KMS-11 (cell line): ENCODE measurements around the gene TSR3.

Experiments
- H2AFZ ChIP-seq: fragments of 200-600 bp; sonication (generic); 2 replicates; pipeline ENCODE4 v1.6.1; 2016; ENCODE audit warnings: antibody characterized with exemption, mixed run types, low read depth
- H3K27ac ChIP-seq: fragments of 200-600 bp; sonication (generic); 2 replicates; pipeline ENCODE4 v1.6.1; 2016; ENCODE audit warnings: mild to moderate bottlenecking, mixed run types
- H3K27me3 ChIP-seq: fragments of 200-600 bp; sonication (generic); 2 replicates; pipeline ENCODE4 v1.6.1; 2017; ENCODE audit warnings: mild to moderate bottlenecking, low read depth, mixed run types, moderate library complexity; ENCODE audit not compliant: insufficient read depth
- H3K36me3 ChIP-seq: fragments of 200-600 bp; sonication (generic); 2 replicates; pipeline ENCODE4 v1.6.1; 2017; ENCODE audit warnings: mild to moderate bottlenecking, mixed run types; ENCODE audit not compliant: insufficient read depth
- H3K4me1 ChIP-seq: fragments of 200-600 bp; sonication (generic); 2 replicates; pipeline ENCODE4 v1.6.1; 2016; ENCODE audit warnings: mild to moderate bottlenecking, low read depth, mixed run types; ENCODE audit not compliant: poor library complexity, severe bottlenecking
- H3K4me2 ChIP-seq: fragments of 200-600 bp; sonication (generic); 2 replicates; pipeline ENCODE4 v1.7.0; 2016; ENCODE audit warnings: mild to moderate bottlenecking, mixed run types
- H3K4me3 ChIP-seq: fragments of 200-600 bp; sonication (generic); IDR thresholded peaks from 2 replicates; pipeline ENCODE4 v1.6.1; 2017; ENCODE audit warnings: low read depth, low read length, mixed read lengths; ENCODE audit not compliant: insufficient read depth
- H3K79me2 ChIP-seq: fragments of 200-600 bp; sonication (generic); 2 replicates; pipeline ENCODE4 v1.6.1; 2016; ENCODE audit warnings: low read depth, mixed run types; ENCODE audit not compliant: insufficient read depth
- H3K9ac ChIP-seq: fragments of 200-600 bp; sonication (generic); 2 replicates; pipeline ENCODE4 v1.6.1; 2016; ENCODE audit warnings: mild to moderate bottlenecking, mixed run types
- H4K20me1 ChIP-seq: fragments of 200-600 bp; sonication (generic); 2 replicates; pipeline ENCODE4 v1.6.1; 2016; ENCODE audit warnings: mild to moderate bottlenecking, mixed run types; ENCODE audit not compliant: insufficient read depth
- TF ChIP-seq, protein P1 (sequence below): fragments of 200-600 bp; sonication (generic); conservative IDR thresholded peaks from 2 replicates; pipeline ENCODE4 v1.6.1; 2017; ENCODE audit warnings: low read depth, mild to moderate bottlenecking, antibody characterized with exemption, low read length, moderate library complexity, mixed read lengths

Gene TSR3

DNA sequence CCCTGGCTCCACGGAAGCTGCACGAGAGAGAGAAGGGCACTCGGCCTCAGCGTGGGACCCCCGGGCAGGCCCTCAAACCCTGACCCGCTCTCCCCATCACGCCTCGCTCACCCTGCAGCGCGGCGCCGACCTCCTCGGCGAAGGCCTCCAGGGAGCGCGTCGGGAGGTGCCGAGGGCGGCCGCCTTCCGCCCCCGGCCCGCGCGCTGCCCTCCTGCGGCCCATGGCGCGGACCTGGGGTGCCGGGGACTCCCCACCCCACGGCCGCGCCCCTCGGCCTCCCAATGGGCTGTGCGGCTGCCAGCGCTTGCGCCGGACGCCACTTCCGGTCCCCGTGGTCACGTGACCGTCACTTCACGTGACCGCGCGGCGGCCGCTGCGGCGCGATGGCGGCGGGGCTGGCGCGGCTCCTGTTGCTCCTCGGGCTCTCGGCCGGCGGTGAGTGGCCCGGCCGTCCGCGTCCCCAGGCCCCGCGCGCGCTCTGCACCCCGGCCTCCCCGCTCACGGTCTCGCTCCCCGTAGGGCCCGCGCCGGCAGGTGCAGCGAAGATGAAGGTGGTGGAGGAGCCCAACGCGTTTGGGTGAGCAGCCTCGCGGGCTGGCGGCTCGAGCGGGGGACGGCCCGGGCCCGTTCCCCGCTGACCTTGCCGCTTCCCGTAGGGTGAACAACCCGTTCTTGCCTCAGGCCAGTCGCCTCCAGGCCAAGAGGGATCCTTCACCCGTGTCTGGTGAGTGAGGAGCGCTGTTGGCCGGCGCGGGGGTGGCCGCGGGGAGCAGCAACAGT, at the start of gene TSR3, which contains the start of gene GNPTG:
Gene TSR3 (minus strand): TSS at position 297 of the 781 bp plus-strand sequence. CDS start 74 bp downstream, at position 223.
Gene GNPTG (plus strand): TSS at position 350 of the 781 bp plus-strand sequence. CDS start 35 bp downstream, at position 385.
- Histone ChIP-seq H3K4me1 (peaks cover 17% of the 10 kb centered on the region), H3K27me3 (no peaks in the 10 kb centered on the region), H3K36me3 (no peaks in the 10 kb centered on the region), H3K4me3 (no peak within 1 kb of the TSS), H3K9ac (peak within 1 kb of the TSS; percentile 71), H3K27ac (no peak within 1 kb of the TSS), H2AFZ (peak within 1 kb of the TSS; percentile 62), H3K79me2 (peaks cover 37% of the 10 kb centered on the region; the same call in 1 of the 2 replicates), H4K20me1 (no peaks in the 10 kb centered on the region), H3K4me2 (peak within 1 kb of the TSS; percentile 90)
- TF ChIP-seq, protein P1, sequence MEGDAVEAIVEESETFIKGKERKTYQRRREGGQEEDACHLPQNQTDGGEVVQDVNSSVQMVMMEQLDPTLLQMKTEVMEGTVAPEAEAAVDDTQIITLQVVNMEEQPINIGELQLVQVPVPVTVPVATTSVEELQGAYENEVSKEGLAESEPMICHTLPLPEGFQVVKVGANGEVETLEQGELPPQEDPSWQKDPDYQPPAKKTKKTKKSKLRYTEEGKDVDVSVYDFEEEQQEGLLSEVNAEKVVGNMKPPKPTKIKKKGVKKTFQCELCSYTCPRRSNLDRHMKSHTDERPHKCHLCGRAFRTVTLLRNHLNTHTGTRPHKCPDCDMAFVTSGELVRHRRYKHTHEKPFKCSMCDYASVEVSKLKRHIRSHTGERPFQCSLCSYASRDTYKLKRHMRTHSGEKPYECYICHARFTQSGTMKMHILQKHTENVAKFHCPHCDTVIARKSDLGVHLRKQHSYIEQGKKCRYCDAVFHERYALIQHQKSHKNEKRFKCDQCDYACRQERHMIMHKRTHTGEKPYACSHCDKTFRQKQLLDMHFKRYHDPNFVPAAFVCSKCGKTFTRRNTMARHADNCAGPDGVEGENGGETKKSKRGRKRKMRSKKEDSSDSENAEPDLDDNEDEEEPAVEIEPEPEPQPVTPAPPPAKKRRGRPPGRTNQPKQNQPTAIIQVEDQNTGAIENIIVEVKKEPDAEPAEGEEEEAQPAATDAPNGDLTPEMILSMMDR = no peak

DNA sequence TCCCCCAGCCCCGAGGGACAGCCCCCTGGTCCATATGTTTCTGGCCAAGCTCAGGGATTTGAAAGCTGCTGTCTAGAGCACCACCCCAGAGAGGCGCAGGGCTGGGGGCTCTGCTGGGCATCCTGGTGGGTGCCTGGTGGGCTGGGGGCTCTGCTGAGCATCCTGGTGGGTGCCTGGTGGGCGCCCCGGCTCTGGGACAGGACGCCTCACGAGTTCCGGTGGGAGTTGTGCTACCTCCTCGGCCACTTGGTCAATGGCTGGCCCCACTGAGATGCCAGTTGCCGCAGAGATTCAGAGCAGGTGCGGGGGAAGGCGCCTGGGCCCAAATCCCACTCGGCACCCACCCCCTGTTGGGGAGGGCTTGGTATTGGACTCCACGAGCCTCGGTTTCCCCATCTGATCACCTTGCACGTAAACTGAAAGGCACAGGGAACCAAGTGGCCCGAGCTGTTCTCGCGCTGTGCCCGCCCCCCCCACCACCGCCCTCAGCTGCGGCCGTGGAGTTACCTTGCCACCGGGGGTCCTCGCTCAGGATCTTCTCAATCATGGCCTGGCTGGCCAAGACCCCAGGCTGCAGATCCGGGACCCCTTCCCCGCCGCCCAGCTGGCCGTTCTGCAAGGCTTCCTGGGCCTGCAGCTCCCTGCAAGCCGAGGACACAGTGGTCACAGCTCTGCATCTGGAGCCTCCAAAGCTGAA, 49.5 kb upstream of the TSR3 start:
- H3K27me3 ChIP-seq = no peaks in the 10 kb centered on the region
- H3K4me1 ChIP-seq = no peaks in the 10 kb centered on the region
- H3K4me2 ChIP-seq = no peak overlapping the region
- H3K79me2 ChIP-seq = peaks cover 15% of the 10 kb centered on the region; the same call in 1 of the 2 replicates
- no peak overlapping the region for H3K27ac ChIP-seq
- H3K9ac ChIP-seq = no peak overlapping the region
- TF ChIP-seq, protein P1 = no peak
- no peaks in the 10 kb centered on the region for H3K36me3 ChIP-seq
- H4K20me1 ChIP-seq = no peaks in the 10 kb centered on the region
- H2AFZ ChIP-seq = no peak overlapping the region
- no peak overlapping the region for H3K4me3 ChIP-seq

DNA sequence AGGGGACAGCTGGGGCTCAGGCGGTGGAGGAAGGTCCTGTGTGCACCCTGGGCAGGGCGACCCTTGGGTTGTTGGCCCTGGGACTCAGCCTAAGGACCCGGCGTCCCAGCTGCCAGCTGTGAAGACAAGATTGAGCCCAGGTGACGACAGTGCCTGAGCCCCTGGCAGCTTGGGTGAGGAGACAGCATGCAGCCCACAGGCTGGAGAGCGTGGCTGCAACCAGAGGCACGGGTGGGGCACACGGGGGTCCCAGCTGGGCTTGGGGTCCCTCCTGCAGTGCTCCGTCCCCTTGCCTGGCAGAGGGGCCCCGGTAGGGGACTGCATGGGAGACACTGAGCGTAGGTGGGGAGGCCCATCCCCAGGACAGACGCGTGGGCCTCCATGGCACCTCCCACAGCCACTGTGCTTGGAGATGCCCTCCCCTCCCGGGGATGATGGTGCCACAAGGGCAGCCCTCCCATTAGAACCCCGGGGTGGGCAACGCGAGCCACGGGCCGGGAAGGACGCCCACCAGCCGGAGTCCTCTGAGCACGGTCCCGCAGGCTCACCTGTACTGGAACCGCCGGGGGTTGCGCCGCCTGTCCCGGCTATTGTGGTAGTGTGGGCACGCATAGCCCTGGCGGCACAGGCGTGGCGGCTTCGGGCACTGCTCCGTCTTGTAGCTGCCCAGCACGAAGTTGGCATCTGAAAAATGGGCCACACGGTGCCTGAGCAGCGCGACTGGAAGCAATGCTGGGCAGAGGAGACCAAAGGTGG, 47.3 kb upstream of the TSR3 start:
- Histone ChIP-seq H3K4me3 (no peak overlapping the region), H3K79me2 (peaks cover 5% of the 10 kb centered on the region; the same call in 1 of the 2 replicates), H4K20me1 (no peaks in the 10 kb centered on the region), H2AFZ (no peak overlapping the region), H3K4me1 (no peaks in the 10 kb centered on the region), H3K9ac (no peak overlapping the region), H3K36me3 (no peaks in the 10 kb centered on the region), H3K4me2 (no peak overlapping the region), H3K27me3 (no peaks in the 10 kb centered on the region), H3K27ac (no peak overlapping the region)
- TF ChIP-seq, protein P1 = no peak

DNA sequence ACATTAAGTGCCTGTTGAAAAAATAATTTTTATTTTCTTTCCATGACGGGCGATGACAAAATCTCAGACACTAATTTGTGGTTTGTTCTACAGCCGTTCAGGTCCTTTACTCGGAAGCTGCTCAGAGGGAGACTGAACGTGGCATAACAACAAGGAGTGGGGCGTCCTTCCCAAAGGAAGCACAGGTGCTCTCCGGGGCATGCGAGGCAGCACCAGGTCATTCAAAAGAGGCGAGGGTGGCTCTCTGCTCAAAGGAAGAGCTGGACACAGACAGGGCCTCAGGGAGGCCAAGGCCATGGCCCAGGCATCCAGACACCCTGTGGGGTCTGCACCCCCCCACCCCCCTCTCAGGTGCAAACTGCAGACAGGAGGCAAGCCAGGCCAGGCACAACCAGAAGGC, 46.7 kb upstream of the TSR3 start:
- H3K79me2 ChIP-seq = peaks cover under 1% of the 10 kb centered on the region; the same call in 1 of the 2 replicates
- H3K27me3 ChIP-seq = no peaks in the 10 kb centered on the region
- H2AFZ ChIP-seq = no peak overlapping the region
- H3K36me3 ChIP-seq = no peaks in the 10 kb centered on the region
- no peak overlapping the region for H3K4me3 ChIP-seq
- no peaks in the 10 kb centered on the region for H3K4me1 ChIP-seq
- H4K20me1 ChIP-seq = no peaks in the 10 kb centered on the region
- TF ChIP-seq, protein P1 = no peak
- no peak overlapping the region for H3K4me2 ChIP-seq
- no peak overlapping the region for H3K27ac ChIP-seq
- no peak overlapping the region for H3K9ac ChIP-seq
